Heart right ventricle (tissue), 16 donors: ENCODE results near the gene SH3RF1. TPM values are rescaled to one million over a fixed set of nuclear protein-coding genes. Genes with fewer than 3 reads are reported as not detected.

Source experiments
- ATAC-seq, 8 donors: fragments of 200-7000 bp; cut with Tn5 transposase; one replicate each; pipeline ENCODE4 v1.9.1; 2020; ENCODE audit warnings: mild to moderate bottlenecking in 8 of 8, moderate library complexity in 8 of 8, moderate number of reproducible peaks in 1 of 8
- DNase-seq, 2 donors: peaks; one replicate each; pipeline ENCODE4 v3.0.0-alpha.2; 2020
- H3K27ac ChIP-seq, 10 donors: fragments of 200-600 bp; sonication (generic) in 2 of 10; one replicate each; pipeline versions ENCODE4 v1.5.0 to v1.8.0; 2020 to 2022; ENCODE audit warnings: mild to moderate bottlenecking in 3 of 10
- H3K27me3 ChIP-seq, 7 donors: fragments of 200-600 bp; one replicate each; pipeline ENCODE4 v1.8.0; 2021 to 2022; ENCODE audit warnings: mild to moderate bottlenecking in 2 of 7
- H3K36me3 ChIP-seq, 9 donors: fragments of 200-600 bp; sonication (generic) in 1 of 9; one replicate each; pipeline versions ENCODE4 v1.5.0 to v1.8.0; 2020 to 2022; ENCODE audit warnings: mild to moderate bottlenecking in 2 of 9
- H3K4me1 ChIP-seq, 9 donors: fragments of 200-600 bp; sonication (generic) in 1 of 9; one replicate each; pipeline versions ENCODE4 v1.5.0 to v1.8.0; 2020 to 2022; ENCODE audit warnings: mild to moderate bottlenecking in 4 of 9
- H3K4me3 ChIP-seq, 10 donors: fragments of 200-600 bp; sonication (generic) in 2 of 10; one replicate each; pipeline versions ENCODE4 v1.5.0 to v1.8.0; 2020 to 2022; ENCODE audit warnings: mild to moderate bottlenecking in 7 of 10, moderate library complexity in 2 of 10
- H3K9me3 ChIP-seq, 11 donors: fragments of 200-600 bp in 10 of 11; sonication (generic) in 2 of 11; one replicate each; pipeline versions ENCODE4 v1.5.0 to v1.8.0; 2013 to 2022; ENCODE audit warnings: mild to moderate bottlenecking in 2 of 11, control low read depth in 1 of 11, moderate library complexity in 1 of 11
- CTCF ChIP-seq, 9 donors: fragments of 200-600 bp; sonication (generic) in 2 of 9; IDR thresholded peaks; one replicate each; pipeline versions ENCODE4 v1.5.0 to v1.8.0; 2021 to 2022; ENCODE audit warnings: antibody characterized with exemption in 9 of 9, mild to moderate bottlenecking in 5 of 9, moderate library complexity in 1 of 9
- WGBS, 2 donors: extraction: QIAGEN DNeasy Blood & Tissue Kit; methylation state at CpG; one replicate each; pipeline ENCODE4 v1.1.7; 2013; ENCODE audit warnings: inconsistent platforms in 1 of 2; 5-methylcytosine and 5-hydroxymethylcytosine counted together
- intact Hi-C, 10 donors: fragments of 100-400 bp; cut with DNase I; formaldehyde crosslinking; loops; one replicate each; pipeline versions ENCODE4 v1.11.1 to v1.14.2; 2022
- polyA plus RNA-seq, 2 donors: library from polyadenylated mRNA; stranded (reverse); fragments of 200-250 nt; gene quantifications; one replicate each; pipeline ENCODE4 v1.2.3, GENCODE V29; 2013
- total RNA-seq, 10 donors: library from RNA; stranded (reverse); fragmentation: NEBNext Ultra II Directional in 3 of 10; extraction: Animal tissue kit (Norgen Biotek cat#: 25700) in 3 of 10; gene quantifications; one replicate each; pipeline versions ENCODE4 v1.2.1 to v1.2.4, GENCODE V29; 2021 to 2023
- donor health status: Arrhythmogenic right ventricular cardiomyopathy.
- donor health status: ischemic (EF 13 %, LVEDD 7.1; RV severe dilation, severe dysfunction).
- donor health status: healthy with polysubstance abuse.
- donor health status: DM: no; HTN: yes; CAD: no.
- donor health status: DM: no; HTN: no; CAD: no.
- donor health status: ischemic (EF 25% LVEDD 6.9; RV normal size, moderate dysfunction).
- donor health status: ischemic (EF 25% LVEDD 5.7; RV mildly dilated, moderate dysfunction).
- donor health status: healthy.
- donor health status: DM: yes; HTN: yes; CAD: no.
- donor health status: Ischemic cardiomyopathy.
- donor health status: ischemic (EF 35%, LVEDD 5.7; RV mildly dilated, moderate dysfunction).
- donor health status: nonischemic (EF 11% LVEDD 7.7; RV severe dilation, severe dysfunction).
- donor health status: DM: yes; HTN: yes; CAD: no.
- donor health status: PGD.
- donor health status: ischemic (EF 29% LVEDD 5.4; RV normal size, mild dysfunction).
- donor health status: nonischemic (EF 23%, LVEDD 6.1; RV moderate dilation, normal function).

SH3RF1 gene
- total and polyA plus RNA-seq, 12 donors, result 2.6 to 11.7 (median 8.9) TPM

GRCh38 chr4:169158861-169159260 lies 111.9 kb downstream of the SH3RF1 start:
- H3K9me3 ChIP-seq, result no peaks in the 10 kb centered on the region
- DNase-seq, result no peak
- 91 to 94% methylated on average over 2 of the region's 2 CpGs for WGBS, 2 donors
- intact Hi-C loops, result no loop called here
- no peak for ATAC-seq
- no peaks in the 10 kb centered on the region for H3K27me3 ChIP-seq
- H3K27ac ChIP-seq, result no peak overlapping the region
- H3K36me3 ChIP-seq, result peaks cover 0 to 28% (median 4%) of the 10 kb centered on the region in 9 donors
- no peak for TF ChIP-seq CTCF (IDR thresholded peaks at IDR 0.05)
- peaks cover 0 to 21% (median 6%) of the 10 kb centered on the region in 9 donors for H3K4me1 ChIP-seq
- no peak overlapping the region for H3K4me3 ChIP-seq

GRCh38 chr4:169158046-169158445 lies 112.7 kb downstream of the SH3RF1 start:
- Histone ChIP-seq H3K27ac (no peak overlapping the region), H3K27me3 (no peaks in the 10 kb centered on the region), H3K4me3 (no peak overlapping the region), H3K36me3 (peaks cover 0 to 36% (median 4%) of the 10 kb centered on the region in 9 donors), H3K4me1 (peaks cover 0 to 21% (median 6%) of the 10 kb centered on the region in 9 donors), H3K9me3 (no peaks in the 10 kb centered on the region)
- intact Hi-C loops, result no loop called here
- ATAC-seq (no peak), DNase-seq (no peak)
- TF ChIP-seq CTCF (IDR thresholded peaks at IDR 0.05), result no peak
- WGBS, 2 donors, result 90% methylated on average over 4 of the region's 4 CpGs

- ATAC-seq (no peak), DNase-seq (no peak)
- no peak for TF ChIP-seq CTCF (IDR thresholded peaks at IDR 0.05)
- Histone ChIP-seq H3K27me3 (no peaks in the 10 kb centered on the region), H3K4me3 (no peak overlapping the region), H3K36me3 (peaks cover 0 to 45% (median 4%) of the 10 kb centered on the region in 9 donors), H3K27ac (no peak overlapping the region), H3K9me3 (no peaks in the 10 kb centered on the region), H3K4me1 (peaks cover 0 to 21% (median 6%) of the 10 kb centered on the region in 9 donors)
- WGBS, 2 donors, result 97 to 99% methylated on average over 3 of the region's 3 CpGs
- intact Hi-C loops, result no loop called here
These were observed 114.4 kb downstream of the SH3RF1 start for GRCh38 chr4:169156392-169156791.

GRCh38 chr4:169154121-169154520 lies 116.6 kb downstream of the SH3RF1 start:
- Histone ChIP-seq H3K4me1 (peaks cover 0 to 11% (median 6%) of the 10 kb centered on the region in 9 donors), H3K27ac (no peak overlapping the region), H3K36me3 (peaks cover 0 to 52% (median 4%) of the 10 kb centered on the region in 9 donors), H3K4me3 (no peak overlapping the region), H3K9me3 (no peaks in the 10 kb centered on the region), H3K27me3 (no peaks in the 10 kb centered on the region)
- no peak for DNase-seq
- 63 to 75% methylated on average over 2 of the region's 2 CpGs for WGBS, 2 donors
- ATAC-seq, result no peak
- intact Hi-C loops, result no loop called here
- TF ChIP-seq CTCF (IDR thresholded peaks at IDR 0.05), result no peak
